Colon (tissue), 2 donors: ENCODE results near the gene ADAP1.
"Not testable (repeated sequence)": the region's sequence is repeated elsewhere in the genome, so short reads cannot be mapped to it uniquely, and the experiment has no call there.

Experiments
- FAIRE-seq: peaks from 2 replicates; lab custom pipeline; 2012; peaks lifted over from hg19 to GRCh38; lab: Jason Lieb, UNC
- donor health status: control.
- donor health status: control.

The ADAP1 gene

DNA sequence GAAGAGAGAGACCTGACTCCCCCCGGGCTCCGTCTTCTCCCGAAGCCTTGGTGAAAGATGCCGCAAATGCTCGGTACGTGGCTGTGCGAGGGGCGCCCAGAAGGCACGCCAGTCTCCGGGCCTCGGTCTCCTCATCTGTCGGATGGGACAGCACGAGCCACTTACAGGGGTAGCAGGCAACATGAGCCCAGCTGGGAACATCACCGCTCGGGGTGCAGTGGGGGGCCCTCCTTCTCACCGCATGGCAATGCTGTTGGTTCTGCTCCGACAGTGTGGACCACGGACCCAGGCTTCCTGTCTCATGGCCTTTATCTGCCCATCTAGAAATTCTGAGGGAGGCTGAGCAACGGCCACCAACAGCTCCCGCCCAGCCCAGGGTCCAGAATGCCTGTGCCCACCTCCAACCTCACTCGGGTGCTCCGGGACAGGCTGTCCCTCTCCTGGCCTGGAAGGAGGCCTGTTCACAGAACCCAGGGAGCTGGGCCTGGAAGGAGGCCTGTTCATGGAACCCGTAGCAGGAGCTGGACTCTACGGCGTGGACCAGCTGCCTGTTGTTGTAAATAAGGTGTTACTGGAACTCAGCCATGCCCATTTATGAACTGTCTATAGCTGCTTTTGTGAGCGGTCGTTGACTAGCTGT lies 15.8 kb downstream of the ADAP1 start:
- no peak for FAIRE-seq

DNA sequence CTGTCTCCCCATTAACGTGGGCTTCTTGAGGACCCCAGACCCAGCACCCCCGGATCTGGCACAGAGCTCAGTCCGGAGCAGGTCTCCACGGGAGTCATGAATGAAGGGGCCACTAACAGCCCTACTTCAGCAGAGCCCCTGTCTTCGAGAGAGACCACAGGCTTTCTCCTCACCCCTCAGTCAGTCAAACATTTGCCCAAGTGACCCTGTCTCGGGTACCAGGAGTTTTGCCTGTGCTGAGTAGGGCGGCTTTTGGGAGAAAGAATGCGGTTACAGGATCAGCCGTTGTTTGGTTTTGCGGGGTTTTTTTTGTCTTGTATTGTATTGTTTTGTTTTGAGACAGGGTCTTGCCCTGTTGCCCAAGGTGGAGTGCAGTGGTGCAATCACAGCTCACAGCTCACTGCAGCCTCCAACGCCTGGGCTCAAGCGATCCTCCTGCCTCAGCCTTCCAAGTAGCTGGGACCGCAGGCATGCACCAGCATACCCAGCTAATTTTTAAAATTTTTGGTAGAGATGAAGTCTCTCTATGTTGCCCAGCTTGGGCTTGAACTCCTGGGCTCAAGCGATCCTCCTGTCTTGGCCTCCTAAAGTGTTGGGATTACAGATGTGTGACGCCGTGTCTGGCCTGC lies 16.5 kb downstream of the ADAP1 start:
- no peak for FAIRE-seq

DNA sequence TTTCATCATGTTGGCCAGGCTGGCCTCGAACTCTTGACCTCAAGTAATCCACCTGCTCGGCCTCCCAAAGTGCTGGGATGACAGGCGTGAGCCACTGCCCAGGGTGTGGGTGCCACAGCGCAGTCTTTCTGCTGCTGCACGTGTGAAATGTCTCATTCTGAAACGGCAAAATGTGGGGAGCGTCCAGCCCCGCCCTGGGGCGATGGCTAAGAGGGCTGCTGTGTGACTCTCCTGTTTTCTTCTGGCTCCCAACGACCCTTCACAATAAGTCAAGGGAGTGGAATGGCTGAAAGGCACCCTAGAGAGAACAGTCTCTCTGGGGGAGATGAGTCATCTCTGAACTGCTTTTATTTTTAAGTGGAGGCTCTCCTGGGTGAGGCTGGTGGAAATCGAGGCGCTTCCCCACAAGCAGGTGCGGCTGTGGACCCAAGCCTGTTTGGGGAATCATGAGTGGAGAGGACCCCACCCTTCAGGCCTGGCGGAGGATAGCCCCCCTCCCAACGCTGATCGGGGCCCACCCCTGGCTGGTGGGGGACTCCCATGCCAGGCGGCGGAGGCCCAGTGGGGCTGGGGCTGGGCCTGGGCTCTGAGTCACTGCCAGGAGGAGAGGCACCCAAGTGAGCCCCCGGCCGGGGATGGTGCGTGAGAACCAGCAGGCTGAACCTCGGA lies 18.0 kb downstream of the ADAP1 start:
- FAIRE-seq: no peak

DNA sequence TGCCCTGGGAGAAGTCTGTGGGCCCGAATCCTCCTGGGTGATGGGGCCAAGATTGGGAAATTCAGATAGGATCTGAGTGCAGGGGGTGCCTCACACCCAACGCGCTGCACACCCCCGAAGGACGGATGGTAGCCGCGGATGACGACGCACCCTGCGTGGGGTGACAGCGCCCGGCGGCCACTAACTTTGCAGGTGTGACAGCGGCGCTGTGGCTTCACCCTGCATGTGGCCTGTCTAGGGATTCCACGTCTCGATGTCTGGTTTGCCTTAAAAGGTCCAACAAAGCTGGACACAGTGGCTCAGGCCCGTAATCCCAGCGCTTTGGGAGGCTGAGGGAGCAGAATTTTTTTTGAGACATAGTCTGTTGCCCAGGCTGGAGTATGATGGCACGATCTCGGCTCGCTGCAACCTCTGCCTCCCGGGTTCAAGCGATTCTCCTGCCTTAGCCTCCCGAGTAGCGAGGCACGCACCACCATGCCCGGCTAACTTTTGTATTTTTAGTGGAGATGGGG lies 18.6 kb downstream of the ADAP1 start:
- FAIRE-seq: no peak

DNA sequence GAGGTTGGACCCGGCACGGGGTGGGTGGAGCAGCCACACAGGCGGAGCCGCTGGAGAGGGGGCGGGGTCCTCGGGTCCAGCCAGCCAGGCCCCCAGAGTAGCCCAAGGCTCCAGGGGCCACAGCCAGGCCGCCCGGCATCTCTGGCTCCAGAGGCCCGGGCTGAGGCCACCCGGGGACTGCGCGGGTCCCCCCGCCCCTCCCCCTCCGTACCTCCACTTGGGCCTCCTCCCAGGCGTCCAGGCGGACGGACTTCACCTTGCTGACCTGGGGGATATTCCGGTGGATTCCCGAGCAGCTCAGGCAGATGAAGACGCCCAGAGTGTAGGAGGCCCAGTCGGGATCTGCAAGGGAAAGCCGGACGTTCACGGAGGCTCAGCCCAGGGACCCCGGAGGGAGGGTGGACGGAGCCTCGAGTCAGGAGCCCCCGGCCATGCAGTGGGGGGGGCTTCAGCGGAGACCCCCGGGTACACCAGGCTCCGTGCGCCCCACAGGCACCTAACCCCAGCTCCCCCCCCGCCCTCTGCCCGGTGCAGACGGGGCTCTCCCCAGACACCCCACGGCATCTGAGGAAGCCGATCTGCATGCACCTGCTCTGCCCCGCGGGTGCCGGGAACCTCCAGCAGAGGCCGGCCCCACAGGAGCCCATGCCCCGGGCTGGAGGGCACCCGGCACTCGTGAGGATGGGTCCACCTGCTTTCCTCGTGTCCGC lies 19.2 kb downstream of the ADAP1 start:
- no peak for FAIRE-seq

DNA sequence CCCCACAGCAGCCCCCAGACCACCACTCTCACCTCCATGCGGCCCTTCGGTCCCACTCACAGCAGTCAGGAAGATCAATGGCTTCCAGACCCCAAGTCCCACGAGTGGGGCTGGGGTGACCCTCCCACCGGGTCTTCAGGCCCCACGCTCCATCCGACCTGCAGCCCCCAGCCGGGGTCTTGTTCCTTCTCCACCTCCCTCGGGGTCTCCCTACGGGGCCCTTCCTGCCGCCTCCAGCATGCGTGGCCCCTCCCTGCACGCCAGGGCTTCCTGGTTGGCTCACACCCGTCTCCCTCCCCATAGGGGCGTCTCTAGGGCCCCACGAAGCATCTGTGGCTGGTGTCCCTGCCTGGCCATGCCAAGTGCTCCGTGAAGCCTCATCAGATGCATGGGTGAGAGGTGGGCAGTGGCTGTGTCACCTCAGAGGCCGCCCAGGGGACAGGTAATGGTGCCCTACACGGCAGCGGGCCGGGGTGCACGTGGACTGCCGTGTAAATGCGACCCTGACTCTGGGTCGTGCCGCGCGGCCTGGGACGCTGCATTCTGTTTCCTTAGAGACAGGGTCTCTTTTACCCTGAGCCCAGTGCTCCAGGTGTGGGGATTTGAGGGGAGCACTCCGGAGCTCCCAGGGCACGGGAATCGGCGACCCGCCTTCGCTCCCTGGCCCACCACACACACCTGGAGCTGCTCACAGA lies 19.9 kb downstream of the ADAP1 start:
- FAIRE-seq: no peak

DNA sequence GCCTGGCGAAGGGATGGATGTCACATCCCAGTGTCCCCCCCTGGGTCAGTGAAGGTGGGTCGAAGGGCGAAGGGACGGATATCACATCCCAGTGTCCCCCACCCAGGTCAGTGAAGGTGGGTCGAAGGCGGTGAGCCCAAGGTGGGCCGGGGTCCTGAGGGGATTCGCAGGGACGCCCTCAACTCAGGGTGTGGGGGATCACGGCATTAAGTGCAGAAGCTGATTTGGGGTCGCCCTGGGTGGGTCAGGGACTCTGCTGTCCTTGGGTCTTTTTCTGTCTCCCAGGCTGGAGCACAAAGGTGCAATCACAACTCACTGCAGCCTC lies 21.9 kb downstream of the ADAP1 start:
- no peak for FAIRE-seq

DNA sequence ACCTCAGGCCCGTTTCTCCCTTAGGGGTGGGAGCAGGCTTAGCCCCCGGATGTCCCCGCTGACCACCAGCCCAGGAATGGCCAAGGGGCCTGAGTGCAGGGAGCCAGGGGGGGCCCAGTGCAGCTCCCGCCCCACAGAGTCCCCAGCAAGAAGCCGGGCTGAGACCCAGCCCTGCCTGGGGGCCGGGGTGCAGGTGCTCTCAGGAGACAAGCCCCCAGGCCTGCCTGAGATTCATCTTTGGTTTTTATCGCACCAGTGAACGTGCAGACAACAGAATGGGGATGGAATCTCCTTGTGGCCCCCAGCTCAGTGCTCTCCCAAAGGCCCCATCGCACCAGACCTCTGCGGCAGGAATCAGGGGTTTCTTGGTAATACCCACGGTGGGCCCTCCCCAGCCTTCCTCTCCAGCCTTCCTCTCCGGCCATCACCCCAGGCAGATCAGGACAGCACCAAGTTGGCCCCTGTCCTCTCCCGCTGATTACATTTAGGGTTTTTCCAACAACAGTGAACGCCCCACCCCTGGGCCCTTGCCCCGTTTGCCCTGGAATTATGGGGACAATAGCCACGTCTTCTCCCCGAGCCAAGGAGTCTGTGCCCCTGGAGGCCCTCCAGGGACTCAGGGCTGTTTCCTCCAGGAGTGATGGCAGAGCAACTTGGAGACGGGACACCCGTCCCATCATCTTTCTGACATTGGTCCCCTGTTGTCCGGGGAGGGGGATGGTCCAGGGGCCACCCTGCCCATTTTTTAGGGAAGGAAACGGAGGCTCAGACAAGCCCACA lies 22.4 kb downstream of the ADAP1 start:
- no peak for FAIRE-seq

DNA sequence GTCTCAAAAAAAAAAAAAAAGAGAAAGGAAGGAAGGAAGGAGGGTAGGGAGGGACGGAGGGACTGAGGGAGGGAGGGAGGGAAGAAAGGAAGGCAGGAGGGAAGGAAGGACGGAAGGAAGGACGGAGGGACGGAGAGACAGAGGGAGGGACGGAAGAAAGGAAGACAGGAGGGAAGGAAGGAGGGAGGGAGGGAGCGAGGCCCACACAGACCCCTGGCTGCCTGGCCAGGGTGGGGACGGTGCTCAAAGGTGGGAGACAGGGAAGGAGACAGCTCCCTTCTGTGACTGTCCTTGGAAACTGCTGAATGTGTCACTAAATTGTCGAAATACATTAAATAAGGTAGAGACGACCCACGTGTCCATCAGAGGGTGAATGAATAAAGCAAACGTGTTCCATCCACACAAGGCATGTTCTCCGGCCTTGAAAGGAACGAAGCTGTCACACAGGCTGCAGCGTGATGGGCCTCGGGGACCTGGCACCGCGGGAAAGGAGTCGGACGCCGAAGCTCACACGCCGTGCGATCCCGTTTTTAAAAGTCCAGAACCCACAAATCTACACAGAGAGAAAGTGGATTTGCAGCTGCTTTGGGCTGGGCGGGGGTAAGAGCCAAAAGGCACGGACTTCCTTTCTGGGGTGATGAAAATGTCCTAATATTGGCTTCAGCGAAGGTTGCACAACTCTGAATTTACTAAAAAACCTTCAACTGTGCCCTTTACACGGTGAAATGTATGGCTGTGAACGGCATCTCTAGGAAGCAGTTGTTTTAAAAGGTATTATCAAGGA lies 23.3 kb downstream of the ADAP1 start:
- no peak for FAIRE-seq

DNA sequence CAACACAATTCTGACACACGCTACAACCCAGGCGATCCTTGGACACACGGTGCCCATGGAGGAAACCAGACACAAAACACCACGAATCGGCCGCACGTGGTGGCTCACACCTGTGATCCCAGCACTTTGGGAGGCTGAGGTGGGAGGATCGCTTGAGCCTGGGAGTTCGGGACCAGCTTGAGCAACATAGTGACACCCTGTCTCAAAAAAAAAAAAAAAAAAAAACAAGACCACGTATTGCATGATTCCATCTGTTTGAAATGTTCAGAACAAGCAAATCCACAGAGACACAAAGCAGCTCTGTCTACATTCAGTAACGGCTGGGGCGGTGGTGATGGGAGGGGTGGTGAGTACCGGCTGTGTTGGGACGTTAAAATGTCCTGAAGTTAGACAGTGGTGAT lies 25.2 kb downstream of the ADAP1 start:
- FAIRE-seq: no peak

DNA sequence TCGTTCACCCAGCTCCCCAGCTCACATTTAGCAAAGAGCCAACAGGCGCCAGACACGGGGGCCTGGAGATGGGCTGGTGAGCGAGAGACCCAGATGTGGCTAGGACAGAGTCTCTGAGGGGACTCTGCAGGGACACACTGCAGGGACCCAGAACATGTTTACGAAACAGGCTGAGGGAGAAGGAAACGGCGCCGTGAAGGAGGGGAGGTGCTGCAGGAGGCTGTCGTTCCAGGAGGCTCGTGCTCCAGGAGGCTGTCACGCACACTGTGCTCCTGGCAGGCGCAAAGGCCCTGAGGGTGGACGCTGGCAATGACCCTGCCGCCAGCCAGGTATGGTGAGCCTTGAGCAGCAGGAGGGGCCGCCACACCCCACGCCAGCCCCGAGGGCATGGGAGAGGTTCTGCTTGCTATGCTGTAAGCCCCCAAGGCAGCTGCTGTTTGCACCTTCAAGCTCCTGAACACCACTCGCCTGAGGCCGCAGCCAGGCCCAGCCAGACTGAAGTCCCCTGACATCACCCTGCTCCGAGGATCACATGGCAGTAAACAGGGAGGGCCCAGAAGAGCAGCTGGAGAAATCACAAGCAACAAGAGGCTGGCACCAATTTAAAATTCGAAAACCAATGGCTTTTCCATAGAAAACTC lies 27.3 kb downstream of the ADAP1 start:
- no peak for FAIRE-seq

DNA sequence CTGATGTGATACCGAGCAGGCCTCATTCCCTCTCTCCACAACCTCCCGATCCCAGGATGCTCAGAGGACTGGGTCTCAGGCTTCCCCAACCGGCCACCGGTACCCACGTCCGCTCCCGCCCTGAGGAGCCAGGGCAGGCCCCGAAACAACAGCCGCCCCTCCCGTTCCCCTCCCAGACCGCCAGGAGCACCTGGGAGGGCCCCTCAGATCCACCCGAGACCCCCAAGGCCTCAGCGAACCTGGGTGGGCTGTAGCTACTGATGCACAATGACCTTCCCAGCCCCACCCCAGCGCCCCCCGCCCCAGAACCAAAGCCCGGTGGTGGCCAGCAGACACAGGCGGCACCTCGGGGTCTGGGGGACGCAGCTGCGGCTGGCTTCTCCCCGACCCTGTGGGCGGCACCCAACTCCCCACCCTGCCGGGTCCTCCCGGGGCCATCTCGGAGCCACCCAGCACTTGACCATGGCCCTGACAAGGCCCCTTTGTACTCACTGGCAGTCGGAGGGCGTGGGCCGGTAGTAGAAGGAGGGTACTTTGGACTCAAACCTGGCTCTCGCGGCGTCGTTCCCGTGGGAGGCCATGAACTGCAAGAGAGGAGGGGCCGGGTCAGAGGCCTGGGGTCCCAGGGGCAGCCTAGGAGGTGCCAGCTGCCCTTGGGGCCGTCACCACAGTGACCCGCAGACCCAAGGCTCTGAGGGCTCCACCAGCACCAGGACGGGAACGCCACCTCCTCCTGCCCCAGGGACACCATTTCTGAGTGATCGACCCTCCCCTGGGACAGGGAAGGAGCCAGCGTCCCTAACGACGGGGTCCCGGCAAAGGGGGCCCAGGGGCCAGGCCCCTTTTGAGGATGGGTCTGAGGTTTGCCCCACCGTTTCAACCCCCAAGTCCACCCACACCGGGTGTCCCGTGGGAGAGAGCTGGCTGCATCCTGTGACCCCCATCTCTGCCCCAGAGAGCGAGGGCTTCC lies 28.1 kb downstream of the ADAP1 start:
- no peak for FAIRE-seq

DNA sequence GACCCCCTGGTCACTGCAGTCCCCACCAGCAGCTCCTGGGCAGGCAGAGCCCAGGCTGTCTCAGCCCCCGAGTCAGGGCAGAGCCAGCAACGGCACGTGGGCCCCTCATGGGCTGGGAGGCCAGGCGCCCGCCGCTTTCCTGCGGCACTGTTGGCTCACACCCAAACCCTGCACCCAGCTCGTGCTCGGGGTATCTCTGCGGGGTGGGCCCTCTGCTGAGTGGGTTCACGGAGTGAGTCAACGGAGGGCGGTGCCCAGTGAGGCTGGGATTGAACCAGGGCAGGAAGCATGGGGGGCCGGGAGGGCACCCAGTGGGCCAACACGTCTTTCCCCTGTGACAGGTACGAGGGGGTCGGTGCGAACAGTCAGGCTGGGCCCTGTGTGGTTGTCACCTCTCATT lies 28.9 kb downstream of the ADAP1 start:
- FAIRE-seq: no peak

DNA sequence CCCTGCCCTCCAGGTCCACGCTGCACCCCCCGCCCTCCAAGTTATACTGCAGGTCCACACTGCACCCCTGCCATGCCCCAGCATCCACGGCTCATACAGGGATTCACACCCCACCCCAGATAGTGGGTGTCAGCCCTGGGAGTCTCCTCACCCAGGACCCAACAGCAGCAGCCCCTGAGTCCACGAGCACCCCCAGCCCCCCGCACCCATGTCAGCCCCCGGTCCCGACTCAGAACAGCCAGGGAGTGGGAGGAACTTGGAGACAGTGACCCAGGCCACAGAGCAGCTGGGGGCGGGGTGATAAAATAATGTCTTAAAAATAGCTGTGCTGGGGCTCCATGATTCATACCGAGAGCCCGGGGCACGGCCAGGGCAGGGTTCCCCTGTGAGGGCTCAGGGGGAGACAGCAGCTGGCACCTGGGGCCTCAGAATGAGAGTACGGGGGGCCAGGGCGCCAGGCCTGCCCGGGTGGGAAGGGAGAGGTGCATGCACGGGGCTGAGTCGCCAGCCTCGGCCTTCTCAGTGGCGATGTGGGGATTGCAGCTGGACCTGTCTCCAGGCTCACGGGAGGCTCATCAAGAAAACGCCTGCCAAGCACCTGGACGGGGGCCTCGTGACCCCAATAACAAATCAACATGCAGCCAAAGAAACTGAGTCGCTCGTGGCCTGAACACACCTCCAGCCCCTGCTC lies 29.8 kb downstream of the ADAP1 start:
- FAIRE-seq: no peak

DNA sequence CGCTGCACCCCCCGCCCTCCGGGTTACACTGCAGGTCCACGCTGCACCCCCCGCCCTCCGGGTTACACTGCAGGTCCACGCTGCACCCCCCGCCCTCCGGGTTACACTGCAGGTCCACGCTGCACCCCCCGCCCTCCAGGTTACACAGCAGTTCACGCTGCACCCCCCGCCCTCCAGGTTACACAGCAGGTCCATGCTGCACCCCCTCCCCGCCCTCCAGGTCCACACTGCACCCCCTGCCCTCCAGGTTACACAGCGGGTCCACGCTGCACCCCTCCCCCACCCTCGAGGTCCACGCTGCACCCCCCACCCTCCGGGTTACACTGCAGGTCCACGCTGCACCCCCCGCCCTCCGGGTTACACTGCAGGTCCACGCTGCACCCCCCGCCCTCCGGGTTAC lies 30.4 kb downstream of the ADAP1 start:
- FAIRE-seq: not testable (repeated sequence)

DNA sequence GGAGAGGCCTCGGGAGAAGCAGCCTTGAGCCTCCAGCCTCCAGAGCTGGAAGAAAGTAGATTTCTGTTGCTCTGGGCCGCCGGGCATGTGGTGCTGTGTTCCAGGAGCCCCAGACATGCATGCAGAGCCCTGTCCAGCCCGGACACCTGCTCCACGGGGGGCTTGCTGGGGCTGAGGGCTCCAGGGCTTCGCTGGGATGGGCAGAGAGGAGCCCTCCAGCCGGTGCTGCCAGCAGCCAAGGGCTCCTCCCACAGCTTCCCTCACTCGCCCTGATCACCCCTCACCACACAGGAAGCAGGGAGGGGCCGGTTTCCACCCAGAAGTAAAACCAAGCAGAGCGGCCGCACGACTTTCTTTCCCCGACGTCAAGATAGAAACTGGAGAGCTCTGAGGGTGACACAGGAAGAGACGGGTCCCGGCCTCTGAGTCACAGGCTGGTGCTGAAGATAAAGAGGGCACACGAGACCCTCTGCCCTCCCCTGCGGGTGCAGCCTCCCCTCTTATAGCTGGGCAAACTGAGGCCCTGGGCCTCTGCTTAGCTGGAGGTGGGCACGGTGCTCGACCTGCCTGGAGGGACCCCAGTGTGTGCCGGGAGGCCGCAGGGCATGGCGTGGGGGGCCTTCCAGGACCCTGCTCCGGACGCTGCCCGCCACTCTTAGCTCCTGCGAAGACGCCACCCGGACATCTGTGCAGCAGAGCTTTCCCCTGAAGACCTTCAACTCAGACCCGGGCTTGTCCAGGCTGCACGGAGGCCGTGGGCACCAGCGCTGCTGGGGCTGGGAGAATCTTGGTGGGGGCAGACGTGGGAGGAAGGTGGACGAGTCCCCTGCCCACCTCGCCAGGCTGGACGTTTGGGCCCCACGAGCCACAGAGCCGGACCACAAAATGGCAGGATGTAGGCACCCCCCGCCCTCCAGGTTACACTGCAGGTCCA lies 31.1 kb downstream of the ADAP1 start:
- FAIRE-seq: no peak
